Measurements from ENCODE around the gene SERPINB5.

- TF ChIP-seq EZH2 (IDR thresholded peaks at IDR 0.05) (no peak), CTCF (IDR thresholded peaks at IDR 0.05) (no peak)
Measured at GRCh38 chr18:63427558-63427957, 49.2 kb upstream of the SERPINB5 start.

All from neural progenitor cell (in vitro differentiated cells).